IMR-90 (cell line): ENCODE measurements around the gene UBTD1. TPM values are rescaled to one million over a fixed set of nuclear protein-coding genes. Genes with fewer than 3 reads are reported as not detected.
"Not testable (repeated sequence)": the region's sequence is repeated elsewhere in the genome, so short reads cannot be mapped to it uniquely, and the experiment has no call there.

Source experiments
- ATAC-seq: fragments of 200-7000 bp; cut with Tn5 transposase; 2 replicates; pipeline ENCODE4 v1.9.1; 2020; ENCODE audit warnings: low read depth, mild to moderate bottlenecking, moderate library complexity
- BruUV-seq: library from RNA; stranded (reverse); fragments of 400-500 nt; replicated peaks from 2 replicates; lab custom pipeline; 2021; lab: Mats Ljungman, UMichigan
- CTCF ChIA-PET: fragments of 300-600 bp; formaldehyde crosslinking; extraction: SDS; loops from one replicate; lab custom pipeline; 2021; ENCODE audit warnings: antibody characterized with exemption; lab: Yijun Ruan, JAX
- POLR2A ChIA-PET: fragments of 300-600 bp; sonication (Branson Sonifier 250); formaldehyde crosslinking; loops from one replicate; lab custom pipeline; 2022; ENCODE audit warnings: antibody characterized with exemption; ENCODE audit not compliant: unreplicated experiment; lab: Charles Lee
- DNase-seq: peaks from one replicate; pipeline ENCODE4 v3.0.0; 2013
- H2AFZ ChIP-seq: replicated peaks from 2 replicates; pipeline ENCODE3; 2013; ENCODE audit warnings: low read length, mild to moderate bottlenecking; ENCODE audit not compliant: poor library complexity
- H2AK5ac ChIP-seq: 2 replicates; pipeline ENCODE4 v1.6.1; 2013; ENCODE audit warnings: low read depth, low read length, inconsistent platforms
- H2AK9ac ChIP-seq: replicated peaks from 2 replicates; pipeline ENCODE3; 2013; ENCODE audit warnings: mild to moderate bottlenecking, low read depth, low read length, moderate library complexity; ENCODE audit not compliant: poor library complexity
- H2BK120ac ChIP-seq: 2 replicates; pipeline ENCODE4 v1.6.1; 2013; ENCODE audit warnings: low read depth, low read length, inconsistent platforms
- H2BK15ac ChIP-seq: 3 replicates; pipeline ENCODE4 v1.6.1; 2013; ENCODE audit warnings: low read depth, low read length, inconsistent platforms
- H2BK20ac ChIP-seq: 2 replicates; pipeline ENCODE4 v1.6.1; 2013; ENCODE audit warnings: low read depth, mild to moderate bottlenecking, inconsistent platforms, low read length, moderate library complexity
- H2BK5ac ChIP-seq: 2 replicates; pipeline ENCODE4 v1.6.1; 2013; ENCODE audit warnings: mild to moderate bottlenecking, low read depth, low read length, inconsistent platforms; ENCODE audit not compliant: poor library complexity, severe bottlenecking
- H3K14ac ChIP-seq: replicated peaks from 2 replicates; pipeline ENCODE4 v1.6.1; 2013; ENCODE audit warnings: low read depth, low read length, inconsistent platforms
- H3K18ac ChIP-seq: 2 replicates; pipeline ENCODE4 v1.6.1; 2013; ENCODE audit warnings: low read depth, low read length, control low read depth
- H3K23ac ChIP-seq: 2 replicates; pipeline ENCODE4 v1.6.1; 2013; ENCODE audit warnings: low read depth, low read length, inconsistent platforms
- H3K27ac ChIP-seq: 2 replicates; pipeline ENCODE4 v1.5.1; 2013; ENCODE audit warnings: mild to moderate bottlenecking, control low read depth, low read length; ENCODE audit not compliant: insufficient read depth
- H3K27me3 ChIP-seq: 2 replicates; pipeline ENCODE4 v1.6.1; 2013; ENCODE audit warnings: low read length; ENCODE audit not compliant: control insufficient read depth, insufficient read depth
- H3K36me3 ChIP-seq: 2 replicates; pipeline ENCODE4 v1.6.1; 2013; ENCODE audit warnings: low read length, mixed read lengths; ENCODE audit not compliant: control insufficient read depth, insufficient read depth
- H3K4ac ChIP-seq: 2 replicates; pipeline ENCODE4 v1.6.1; 2013; ENCODE audit warnings: low read depth, low read length, inconsistent platforms
- H3K4me1 ChIP-seq: 2 replicates; pipeline ENCODE4 v1.6.1; 2013; ENCODE audit warnings: low read length, mixed read lengths; ENCODE audit not compliant: control insufficient read depth, insufficient read depth
- H3K4me2 ChIP-seq: 2 replicates; pipeline ENCODE4 v1.6.1; 2013; ENCODE audit warnings: low read depth, mild to moderate bottlenecking, control low read depth, low read length, moderate library complexity
- H3K4me3 ChIP-seq: 2 replicates; pipeline ENCODE4 v1.5.1; 2013; ENCODE audit warnings: low read depth, mild to moderate bottlenecking, control low read depth, low read length, moderate library complexity; ENCODE audit not compliant: insufficient read depth
- H3K56ac ChIP-seq: 2 replicates; pipeline ENCODE4 v1.6.1; 2013; ENCODE audit warnings: low read length, inconsistent platforms; ENCODE audit not compliant: insufficient read depth; ENCODE audit errors: extremely low read depth
- H3K79me1 ChIP-seq, 2 experiments: 2 replicates each; pipeline ENCODE4 v1.6.1; 2013; ENCODE audit warnings: low read length in 2 of 2, inconsistent platforms in 1 of 2, low read depth in 1 of 2
- H3K9ac ChIP-seq: 2 replicates; pipeline ENCODE4 v1.6.1; 2013; ENCODE audit warnings: low read depth, low read length, control low read depth
- H3K9me1 ChIP-seq: 2 replicates; pipeline ENCODE4 v1.6.1; 2013; ENCODE audit warnings: low read length, inconsistent platforms; ENCODE audit not compliant: insufficient read depth
- H3K9me3 ChIP-seq: 2 replicates; pipeline ENCODE4 v1.6.1; 2013; ENCODE audit warnings: low read length; ENCODE audit not compliant: control insufficient read depth, insufficient read depth
- H4K20me1 ChIP-seq: 2 replicates; pipeline ENCODE4 v1.6.1; 2013; ENCODE audit warnings: low read length, inconsistent platforms; ENCODE audit not compliant: insufficient read depth
- H4K5ac ChIP-seq: 2 replicates; pipeline ENCODE4 v1.6.1; 2013; ENCODE audit warnings: mild to moderate bottlenecking, low read depth, low read length, control low read depth
- H4K8ac ChIP-seq, 2 experiments: 2 replicates each; pipeline ENCODE4 v1.6.1; 2013; ENCODE audit warnings: low read depth in 2 of 2, low read length in 2 of 2, control low read depth in 1 of 2, inconsistent platforms in 1 of 2
- H4K91ac ChIP-seq: 2 replicates; pipeline ENCODE4 v1.6.1; 2013; ENCODE audit warnings: low read depth, low read length, inconsistent platforms; ENCODE audit not compliant: insufficient read depth
- MAFK ChIP-seq: IDR thresholded peaks from 2 replicates; pipeline ENCODE4 v1.6.1; 2012; ENCODE audit warnings: low read depth, low read length, improper control_type of control experiment
- MAZ ChIP-seq: IDR thresholded peaks from 2 replicates; pipeline ENCODE4 v1.6.1; 2012; ENCODE audit warnings: low read depth, mild to moderate bottlenecking, low read length, improper control_type of control experiment, moderate library complexity, borderline replicate concordance
- NFE2L2 ChIP-seq: fragments of 150-350 bp; IDR thresholded peaks from 2 replicates; pipeline ENCODE4 v1.6.1; 2016; ENCODE audit warnings: low read depth, mild to moderate bottlenecking, low read length
- WGBS, 2 experiments: methylation state at CpG; one replicate each; pipeline versions ENCODE4 v1.1.5 to v1.1.7; 2013; ENCODE audit warnings: missing lambda C conversion rate in 2 of 2; ENCODE audit not compliant: insufficient read length in 1 of 2; ENCODE audit errors: extremely low coverage in 2 of 2; 5-methylcytosine and 5-hydroxymethylcytosine counted together
- dilution Hi-C: fragments of 300-500 bp; cut with HindIII; formaldehyde crosslinking; loops from one replicate; pipeline ENCODE4 v1.14.3; 2018; ENCODE audit warnings: low sequenced_read_pairs; ENCODE audit not compliant: unreplicated experiment
- in situ Hi-C: fragments of 300-500 bp; cut with MboI; formaldehyde crosslinking; loops from 3 replicates; pipeline ENCODE4 v1.14.3; 2019; ENCODE audit warnings: low sequenced_read_pairs, inconsistent platforms, mixed read lengths
- intact Hi-C: fragments of 100-400 bp; cut with micrococcal nuclease; formaldehyde crosslinking; loops from 2 replicates; pipeline ENCODE4 v1.10.0; 2022
- polyA plus RNA-seq, 3 experiments: library from polyadenylated mRNA; depleted of rRNA; stranded (reverse); fragments of >200 nt; gene quantifications; 2 replicates each; pipeline ENCODE4 v1.2.3, GENCODE V29; 2012; ENCODE audit warnings: low replicate concordance in 1 of 3
- total RNA-seq: library from RNA; depleted of rRNA; stranded (reverse); fragments of >200 nt; gene quantifications from 2 replicates; pipeline ENCODE4 v1.2.3, GENCODE V29; 2012

Gene UBTD1
- total and polyA plus RNA-seq, 2 of the 4 experiments (the other 2 are of a cell fraction): 21.9 to 44.9 TPM

- no peak for TF ChIP-seq MAZ
- TF ChIP-seq NFE2L2: no peak
Observed at GRCh38 chr10:97575127-97575668, 76.5 kb downstream of the UBTD1 start (continued).

- H3K27ac ChIP-seq, POLR2A ChIA-PET, H2BK15ac ChIP-seq, H3K56ac ChIP-seq, H3K9me3 ChIP-seq, H3K4ac ChIP-seq, H3K18ac ChIP-seq, H3K4me2 ChIP-seq, H3K4me3 ChIP-seq, H3K36me3 ChIP-seq, H3K14ac ChIP-seq, H2BK120ac ChIP-seq, H4K91ac ChIP-seq, ATAC-seq, dilution Hi-C loops, intact Hi-C loops, H4K8ac ChIP-seq, H2BK20ac ChIP-seq, H3K9ac ChIP-seq, H3K27me3 ChIP-seq, H2AK9ac ChIP-seq, H2AK5ac ChIP-seq, H2BK5ac ChIP-seq, H4K20me1 ChIP-seq, H4K5ac ChIP-seq, H3K79me1 ChIP-seq, H3K23ac ChIP-seq, DNase-seq, BruUV-seq, H2AFZ ChIP-seq: not testable (repeated sequence)
- in situ Hi-C loops: loop anchor here (10.0 kb wide), 1 partner anchor 158 kb away; the partner anchor contains the start of gene ZFYVE27
- CTCF ChIA-PET: interaction anchor here (1.6 kb wide), 1 partner anchor 36 kb away, joined by 4 read pairs; no protein-coding TSS in a partner anchor
- TF ChIP-seq MAFK: 0 out of 2 replicates have a peak, but pooled peaks have one; percentile 16
- peaks cover 11% of the 10 kb centered on the region for H3K9me1 ChIP-seq
- WGBS, 2 experiments: no CpG with 5 or more reads among the region's 5 CpGs
- peaks cover 16% of the 10 kb centered on the region for H3K4me1 ChIP-seq
Observed at GRCh38 chr10:97576487-97576886, 77.8 kb downstream of the UBTD1 start.
